HepG2 (cell line): Measurements from ENCODE around the gene FOXA3. TPM values are rescaled to one million over a fixed set of nuclear protein-coding genes. Genes with fewer than 3 reads are reported as not detected.

Source experiments
- ATAD3A ChIP-seq: sonication (generic); formaldehyde crosslinking; IDR thresholded peaks from 2 replicates; pipeline ENCODE4 v1.4.0; 2020; ENCODE audit warnings: missing genetic modification reagents
- CEBPB ChIP-seq: IDR thresholded peaks from 2 replicates; pipeline ENCODE4 v1.6.1; 2011; ENCODE audit warnings: low read depth, low read length, improper control_type of control experiment, borderline replicate concordance
- CREB1 ChIP-seq, 2 experiments: fragments of 450-650 bp in 1 of 2; IDR thresholded peaks; 2 replicates each; pipeline ENCODE4 v1.6.1; 2016 to 2017; ENCODE audit warnings: control low read depth in 1 of 2, mild to moderate bottlenecking in 1 of 2, missing compliant biosample characterization in 1 of 2, missing genetic modification characterization in 1 of 2
- CSRNP1 ChIP-seq: sonication (generic); formaldehyde crosslinking; IDR thresholded peaks from 2 replicates; pipeline ENCODE4 v1.8.1; 2023; ENCODE audit warnings: mild to moderate bottlenecking, missing genetic modification reagents
- GATA4 ChIP-seq: sonication (generic); IDR thresholded peaks from 2 replicates; pipeline ENCODE4 v1.6.1; 2016; ENCODE audit warnings: antibody characterized with exemption, low read depth, borderline replicate concordance
- GATAD1 ChIP-seq: IDR thresholded peaks from 2 replicates; pipeline ENCODE4 v1.6.1; 2016; ENCODE audit warnings: missing genetic modification reagents, missing compliant biosample characterization
- IKZF4 ChIP-seq: sonication (generic); formaldehyde crosslinking; IDR thresholded peaks from 2 replicates; pipeline ENCODE4 v1.5.1; 2020; ENCODE audit warnings: borderline replicate concordance, mild to moderate bottlenecking, low read depth, missing genetic modification reagents; ENCODE audit errors: not compliant biosample characterization
- KDM4B ChIP-seq: sonication (generic); formaldehyde crosslinking; IDR thresholded peaks from 2 replicates; pipeline ENCODE4 v1.4.0; 2020; ENCODE audit warnings: missing genetic modification reagents
- MIER3 ChIP-seq: IDR thresholded peaks from 2 replicates; pipeline ENCODE4 v1.6.1; 2016; ENCODE audit warnings: missing compliant biosample characterization, borderline replicate concordance
- MNT ChIP-seq: fragments of 450-650 bp; IDR thresholded peaks from 2 replicates; pipeline ENCODE4 v1.6.1; 2016
- NCOA1 ChIP-seq: sonication (generic); formaldehyde crosslinking; IDR thresholded peaks from 2 replicates; pipeline ENCODE4 v1.9.0; 2021; ENCODE audit warnings: missing genetic modification reagents
- NFKB2 ChIP-seq: sonication (generic); formaldehyde crosslinking; IDR thresholded peaks from 2 replicates; pipeline ENCODE4 v1.4.0; 2020; ENCODE audit warnings: missing genetic modification reagents, borderline replicate concordance
- PREB ChIP-seq: sonication (generic); formaldehyde crosslinking; IDR thresholded peaks from 2 replicates; pipeline ENCODE4 v1.4.0; 2020; ENCODE audit warnings: missing genetic modification reagents
- SOX5 ChIP-seq: IDR thresholded peaks from 2 replicates; pipeline ENCODE4 v1.6.1; 2016; ENCODE audit warnings: borderline replicate concordance
- THYN1 ChIP-seq: sonication (generic); formaldehyde crosslinking; IDR thresholded peaks from 2 replicates; pipeline ENCODE4 v1.8.1; 2023; ENCODE audit warnings: low read depth, mild to moderate bottlenecking, moderate library complexity, missing genetic modification reagents, borderline replicate concordance
- TP53 ChIP-seq: sonication (generic); formaldehyde crosslinking; conservative IDR thresholded peaks from 2 replicates; pipeline ENCODE4 v1.4.0; 2020; ENCODE audit warnings: missing genetic modification reagents
- ZBTB33 ChIP-seq: sonication (generic); formaldehyde crosslinking; IDR thresholded peaks from 2 replicates; pipeline ENCODE4 v1.4.0; 2020; ENCODE audit warnings: missing genetic modification reagents
- ZFP1 ChIP-seq: IDR thresholded peaks from 2 replicates; pipeline ENCODE4 v1.6.1; 2016
- ZKSCAN8 ChIP-seq: IDR thresholded peaks from 2 replicates; pipeline ENCODE4 v1.6.1; 2016; ENCODE audit warnings: borderline replicate concordance, missing genetic modification reagents, missing compliant biosample characterization
- ZNF644 ChIP-seq: IDR thresholded peaks from 2 replicates; pipeline ENCODE4 v1.6.1; 2016; ENCODE audit warnings: low read depth
- ZNF788 ChIP-seq: sonication (generic); formaldehyde crosslinking; IDR thresholded peaks from 2 replicates; pipeline ENCODE4 v1.5.0; 2020; ENCODE audit warnings: mild to moderate bottlenecking, missing genetic modification reagents, borderline replicate concordance
- ZNF792 ChIP-seq: IDR thresholded peaks from 2 replicates; pipeline ENCODE4 v1.6.1; 2016
- polyA plus RNA-seq, 8 experiments: library from polyadenylated mRNA; depleted of rRNA in 3 of 8; stranded (reverse) in 7 of 8; unstranded in 1 of 8; fragments of >200 nt; fragmentation: Illumina TruSeq in 4 of 8; extraction: Trizol in 4 of 8; gene quantifications; 2 replicates each; pipeline versions ENCODE4 v1.2.1 to v1.2.3, GENCODE V29; 2011 to 2016; ENCODE audit warnings: low read depth in 4 of 8, missing spikeins in 1 of 8, mixed read lengths in 1 of 8; ENCODE audit not compliant: insufficient read depth in 1 of 8
- total RNA-seq, 5 experiments: library from RNA; depleted of rRNA; stranded (reverse); fragments of >200 nt; fragmentation: Illumina TruSeq; extraction: Trizol; gene quantifications; 2 replicates each; pipeline ENCODE4 v1.2.3, GENCODE V29; 2016; ENCODE audit warnings: low read depth in 1 of 5
- TF ChIP-seq, protein P1 (sequence below): sonication (generic); formaldehyde crosslinking; IDR thresholded peaks from 2 replicates; pipeline ENCODE4 v1.8.1; 2023; ENCODE audit warnings: mild to moderate bottlenecking, moderate library complexity, missing genetic modification reagents

FOXA3 gene
- total and polyA plus RNA-seq, 2 of the 13 experiments (the other 11 are each of a cell fraction or from before 2014, with no cell fraction given) = 29.8 to 47.6 TPM

DNA sequence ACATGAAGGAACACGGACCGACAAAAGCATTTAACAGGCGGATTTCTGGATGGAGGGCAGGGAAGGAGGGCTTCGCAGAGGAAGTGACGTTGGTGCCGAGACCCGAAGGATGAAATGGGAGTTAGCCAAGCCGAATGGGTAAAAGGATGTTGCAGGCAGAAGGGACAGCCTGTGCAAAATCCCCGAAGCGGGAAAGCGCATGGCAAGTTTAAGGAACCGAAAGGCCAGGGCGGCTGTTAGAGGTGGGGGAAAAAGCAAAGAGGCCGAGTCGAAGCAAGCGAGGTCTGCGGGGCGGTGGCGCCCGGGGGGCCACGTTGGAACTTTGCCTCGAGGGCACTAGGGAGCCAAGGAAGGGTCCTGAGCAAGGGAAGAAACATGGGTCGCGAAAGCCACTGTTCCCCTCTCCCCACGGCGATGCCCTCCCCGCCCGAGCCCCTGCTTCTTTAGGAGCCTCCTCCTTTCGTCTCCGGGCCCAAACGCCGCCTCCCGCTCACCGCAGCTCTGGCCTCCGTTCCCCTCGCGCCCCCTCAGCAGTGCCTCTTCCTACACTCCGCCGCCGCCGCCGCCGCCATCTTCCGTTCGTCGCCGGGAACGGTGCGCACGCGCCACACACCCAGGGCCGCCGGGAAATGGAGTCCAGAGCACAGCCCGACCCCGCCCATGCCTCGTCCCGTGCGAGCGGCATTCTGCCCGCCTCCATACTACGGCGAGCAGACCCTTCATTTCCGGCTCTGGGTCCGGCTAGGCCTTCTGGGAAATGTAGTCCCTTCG, 1.4 kb upstream of the FOXA3 start, which contains the start of gene SYMPK (continued):
- TF ChIP-seq ZKSCAN8 (CRISPR knock-in tag) (no peak; the same call in 1 of the 2 replicates), CREB1 (IDR thresholded peaks at IDR 0.05) (peak; percentile 69), CREB1 (CRISPR knock-in tag; IDR thresholded peaks at IDR 0.05) (peak; percentile 90), IKZF4 (CRISPR knock-in tag) (no peak), KDM4B (CRISPR knock-in tag) (peak; percentile 48; the same call in 1 of the 2 replicates), MIER3 (CRISPR knock-in tag) (peak; percentile 79), ZNF788 (CRISPR knock-in tag) (peak; percentile 99), ZFP1 (CRISPR knock-in tag) (no peak), ATAD3A (CRISPR knock-in tag) (no peak), ZNF792 (peak; percentile 31; the same call in 1 of the 2 replicates), TP53 (CRISPR knock-in tag) (peak; percentile 63; the same call in 1 of the 2 replicates), CSRNP1 (no peak), ZNF644 (CRISPR knock-in tag) (no peak), GATAD1 (peak; percentile 88), GATA4 (no peak), SOX5 (CRISPR knock-in tag) (peak; percentile 68), ZBTB33 (CRISPR knock-in tag) (0 out of 2 replicates have a peak, but pooled peaks have one; percentile 22), CEBPB (no peak), NCOA1 (no peak), MNT (peak; percentile 62), THYN1 (CRISPR knock-in tag) (no peak), PREB (CRISPR knock-in tag) (0 out of 2 replicates have a peak, but pooled peaks have one; percentile 19), NFKB2 (CRISPR knock-in tag) (peak; percentile 57; the same call in 1 of the 2 replicates)
- TF ChIP-seq, protein P1, sequence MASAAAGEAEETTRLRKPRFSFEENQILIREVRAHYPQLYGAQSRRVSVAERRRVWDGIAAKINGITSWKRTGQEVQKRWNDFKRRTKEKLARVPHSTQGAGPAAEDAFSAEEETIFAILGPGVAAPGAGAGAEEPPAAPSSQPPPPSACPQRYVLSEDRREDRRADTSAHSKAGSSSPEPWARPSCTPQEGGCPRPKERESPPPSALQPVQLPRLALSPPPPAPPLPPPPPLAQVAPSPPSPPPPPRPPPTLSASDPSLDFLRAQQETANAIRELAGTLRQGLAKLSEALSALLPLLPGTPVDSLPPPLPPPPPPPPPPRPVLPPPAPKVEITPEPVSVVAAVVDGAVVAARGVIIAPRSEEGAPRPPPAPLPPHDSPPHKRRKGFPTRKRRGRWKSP (CRISPR knock-in tag) = no peak
